Kidney (tissue), 14 donors: Measurements from ENCODE around the gene ABHD12. TPM values are rescaled to one million over a fixed set of nuclear protein-coding genes. Genes with fewer than 3 reads are reported as not detected.

Experiments
- DNase-seq, 5 donors: peaks; one replicate each; pipeline ENCODE4 v3.0.0-alpha.2; 2013 to 2020
- FAIRE-seq: peaks from 2 replicates; lab custom pipeline; 2012; peaks lifted over from hg19 to GRCh38; lab: Jason Lieb, UNC
- H3K27ac ChIP-seq, 2 donors: one replicate each; pipeline ENCODE4 v1.7.0; 2013; ENCODE audit warnings: low read depth in 2 of 2, low read length in 2 of 2, inconsistent platforms in 1 of 2
- H3K27me3 ChIP-seq: one replicate; pipeline ENCODE4 v1.7.1; 2013; ENCODE audit warnings: low read length, inconsistent platforms; ENCODE audit not compliant: control insufficient read depth, insufficient read depth
- H3K36me3 ChIP-seq, 3 donors: one replicate each; pipeline versions ENCODE4 v1.7.0 to v1.7.1; 2013; ENCODE audit warnings: low read length in 3 of 3, control low read depth in 1 of 3, inconsistent platforms in 1 of 3; ENCODE audit not compliant: insufficient read depth in 3 of 3, control insufficient read depth in 2 of 3
- H3K4me1 ChIP-seq, 3 donors: one replicate each; pipeline versions ENCODE4 v1.7.0 to v1.7.1; 2013; ENCODE audit warnings: low read length in 3 of 3, inconsistent platforms in 1 of 3, low read depth in 1 of 3; ENCODE audit not compliant: control insufficient read depth in 2 of 3, insufficient read depth in 2 of 3
- H3K4me3 ChIP-seq, 3 donors: one replicate each; pipeline versions ENCODE4 v1.7.0 to v1.8.1; 2013; ENCODE audit warnings: low read length in 3 of 3, control low read depth in 1 of 3, inconsistent platforms in 1 of 3
- H3K9ac ChIP-seq, 3 donors: one replicate each; pipeline versions ENCODE4 v1.7.0 to v1.7.1; 2013; ENCODE audit warnings: low read length in 3 of 3, control low read depth in 1 of 3, inconsistent platforms in 1 of 3
- H3K9me3 ChIP-seq, 3 donors: one replicate each; pipeline versions ENCODE4 v1.7.0 to v1.7.1; 2013; ENCODE audit warnings: low read length in 3 of 3, control low read depth in 1 of 3, inconsistent platforms in 1 of 3; ENCODE audit not compliant: control insufficient read depth in 2 of 3, insufficient read depth in 1 of 3
- intact Hi-C: fragments of 100-400 bp; cut with DNase I; formaldehyde crosslinking; loops from one replicate; pipeline ENCODE4 v1.11.1; 2022
- polyA plus RNA-seq: library from polyadenylated mRNA; stranded (reverse); fragments of 350-450 nt; fragmentation: Illumina TruSeq; extraction: RNeasy Lipid Tissue Mini Kit (QIAGEN cat#74804); gene quantifications from one replicate; pipeline ENCODE4 v1.2.3, GENCODE V29; 2014; ENCODE audit warnings: low read depth, low replicate concordance; ENCODE audit not compliant: insufficient read depth
- total RNA-seq: library from RNA; stranded (reverse); fragmentation: NEBNext Ultra II Directional; extraction: Animal tissue kit (Norgen Biotek cat#: 25700); gene quantifications from one replicate; pipeline ENCODE4 v1.2.1, GENCODE V29; 2021
- TF ChIP-seq, protein P1 (sequence below): IDR thresholded peaks from 3 replicates; pipeline ENCODE4 v1.5.1; 2012; ENCODE audit warnings: mild to moderate bottlenecking, moderate library complexity, borderline replicate concordance; ENCODE audit not compliant: insufficient read depth; ENCODE audit errors: extremely low read depth
- donor health status: control.
- donor health status: control.
- donor health status: control.
- donor health status: control.
- donor health status: control.
- donor health status: DM: yes; HTN: yes; CAD: no.
- donor health status: Normal renal cell carcinoma (clear cell type).

The ABHD12 gene
- total and polyA plus RNA-seq, 2 donors from 2014 or later: 61.5 to 68.1 TPM

DNA sequence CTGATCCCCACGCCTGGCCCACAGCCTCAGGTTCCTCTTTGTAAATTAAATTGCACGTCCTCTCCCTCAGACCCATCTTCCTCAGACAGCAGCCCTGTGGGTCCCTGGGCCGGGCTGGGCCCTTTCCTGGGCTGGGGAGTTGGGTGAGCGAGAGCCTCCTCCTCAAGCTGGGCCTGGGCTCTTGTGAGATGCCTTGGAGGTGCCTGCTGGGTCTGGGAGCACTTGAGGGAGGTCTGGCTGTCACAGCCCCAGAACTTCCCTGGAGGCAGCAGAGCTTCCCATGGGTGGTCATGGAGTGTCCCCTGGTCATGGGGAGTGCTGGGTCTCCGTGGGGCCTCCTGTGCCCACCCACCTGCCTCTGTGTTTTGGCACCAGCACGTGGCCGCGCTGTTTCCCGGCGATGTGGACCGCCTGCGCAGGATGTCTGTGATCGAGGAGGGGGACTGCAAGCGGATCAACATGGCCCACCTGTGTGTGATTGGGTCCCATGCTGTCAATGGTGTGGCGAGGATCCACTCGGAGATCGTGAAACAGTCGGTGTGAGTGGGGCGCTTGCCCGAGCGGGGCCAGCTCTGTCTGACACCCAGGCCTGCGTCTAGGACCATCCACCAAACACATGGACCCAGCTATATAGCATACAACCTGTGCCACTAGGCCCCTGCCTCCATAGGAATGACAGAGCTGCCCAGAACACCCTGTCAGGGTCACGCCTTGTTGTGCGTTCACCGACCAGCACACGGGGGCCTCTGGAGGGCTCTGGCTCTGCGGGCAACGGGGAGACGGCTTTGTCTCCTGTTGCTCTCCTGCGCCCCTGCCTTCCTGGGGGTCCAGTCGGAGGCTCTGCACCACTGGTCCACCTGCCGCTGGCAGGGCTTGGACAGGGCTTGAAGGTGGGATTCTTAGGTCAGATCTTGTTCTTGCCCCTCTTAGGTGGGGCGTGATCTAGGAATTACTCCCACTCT, 109.8 kb downstream of the ABHD12 start:
- TF ChIP-seq, protein P1, sequence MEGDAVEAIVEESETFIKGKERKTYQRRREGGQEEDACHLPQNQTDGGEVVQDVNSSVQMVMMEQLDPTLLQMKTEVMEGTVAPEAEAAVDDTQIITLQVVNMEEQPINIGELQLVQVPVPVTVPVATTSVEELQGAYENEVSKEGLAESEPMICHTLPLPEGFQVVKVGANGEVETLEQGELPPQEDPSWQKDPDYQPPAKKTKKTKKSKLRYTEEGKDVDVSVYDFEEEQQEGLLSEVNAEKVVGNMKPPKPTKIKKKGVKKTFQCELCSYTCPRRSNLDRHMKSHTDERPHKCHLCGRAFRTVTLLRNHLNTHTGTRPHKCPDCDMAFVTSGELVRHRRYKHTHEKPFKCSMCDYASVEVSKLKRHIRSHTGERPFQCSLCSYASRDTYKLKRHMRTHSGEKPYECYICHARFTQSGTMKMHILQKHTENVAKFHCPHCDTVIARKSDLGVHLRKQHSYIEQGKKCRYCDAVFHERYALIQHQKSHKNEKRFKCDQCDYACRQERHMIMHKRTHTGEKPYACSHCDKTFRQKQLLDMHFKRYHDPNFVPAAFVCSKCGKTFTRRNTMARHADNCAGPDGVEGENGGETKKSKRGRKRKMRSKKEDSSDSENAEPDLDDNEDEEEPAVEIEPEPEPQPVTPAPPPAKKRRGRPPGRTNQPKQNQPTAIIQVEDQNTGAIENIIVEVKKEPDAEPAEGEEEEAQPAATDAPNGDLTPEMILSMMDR: no peak
- no peak overlapping the region for H3K4me3 ChIP-seq
- FAIRE-seq (no peak), DNase-seq (peak in 1 of 5 donors; percentile 60)
- H3K9ac ChIP-seq: no peak overlapping the region
- H3K27ac ChIP-seq: peak overlapping the region; percentile 53 to 63
- no peaks in the 10 kb centered on the region for H3K9me3 ChIP-seq
- H3K27me3 ChIP-seq: no peaks in the 10 kb centered on the region
- intact Hi-C loops: no loop called here
- peaks cover 0 to 28% (median 17%) of the 10 kb centered on the region in 3 donors for H3K36me3 ChIP-seq
- H3K4me1 ChIP-seq: peaks cover 0 to 8% (median 0%) of the 10 kb centered on the region in 3 donors

GRCh38 chr20:25280051-25280573, 110.5 kb downstream of the ABHD12 start:
- Histone ChIP-seq H3K27me3 (no peaks in the 10 kb centered on the region), H3K27ac (peak overlapping the region; percentile 53 to 63), H3K4me1 (peaks cover 0 to 8% (median 0%) of the 10 kb centered on the region in 3 donors), H3K9me3 (no peaks in the 10 kb centered on the region), H3K36me3 (peaks cover 0 to 22% (median 16%) of the 10 kb centered on the region in 3 donors), H3K9ac (peak overlapping the region in 1 of 3 donors; percentile 28), H3K4me3 (no peak overlapping the region)
- intact Hi-C loops: no loop called here
- FAIRE-seq (no peak), DNase-seq (peak in 4 of 5 donors; percentile 62 to 84 (median 67))
- TF ChIP-seq, protein P1: no peak

GRCh38 chr20:25279403-25279802, 111.2 kb downstream of the ABHD12 start:
- Histone ChIP-seq H3K27me3 (no peaks in the 10 kb centered on the region), H3K9me3 (no peaks in the 10 kb centered on the region), H3K4me1 (peaks cover 0 to 8% (median 0%) of the 10 kb centered on the region in 3 donors), H3K9ac (peak overlapping the region in 1 of 3 donors; percentile 28), H3K27ac (peak overlapping the region in 1 of 2 donors; percentile 63), H3K4me3 (no peak overlapping the region), H3K36me3 (peaks cover 0 to 26% (median 16%) of the 10 kb centered on the region in 3 donors)
- no peak for FAIRE-seq
- no peak for DNase-seq
- TF ChIP-seq, protein P1: no peak
- intact Hi-C loops: no loop called here
